HepG2 (cell line): ENCODE results near the gene NDUFA13. TPM values are rescaled to one million over a fixed set of nuclear protein-coding genes. Genes with fewer than 3 reads are reported as not detected.

Source experiments
- ATAC-seq: fragments of 200-7000 bp; cut with Tn5 transposase; 3 replicates; pipeline ENCODE4 v1.9.1; 2020; ENCODE audit warnings: mild to moderate bottlenecking, moderate library complexity
- BruUV-seq: library from RNA; stranded (reverse); fragments of 400-500 nt; replicated peaks from 2 replicates; lab custom pipeline; 2021; lab: Mats Ljungman, UMichigan
- CTCF ChIA-PET: fragments of 300-600 bp; formaldehyde crosslinking; extraction: SDS; loops from one replicate; lab custom pipeline; 2021; ENCODE audit warnings: low total read pairs, inconsistent platforms, low intra/inter-chr PET ratio; lab: Yijun Ruan, JAX
- POLR2A ChIA-PET: fragments of 350-600 bp; sonication (Branson Sonifier 250); formaldehyde crosslinking; loops from one replicate; lab custom pipeline; 2020; ENCODE audit warnings: antibody characterized with exemption, inconsistent platforms; lab: Yijun Ruan, JAX
- DNase-seq: peaks from one replicate; pipeline ENCODE4 v3.0.0-alpha.2; 2015; ENCODE audit warnings: low spot score
- FAIRE-seq: peaks from 3 replicates; lab custom pipeline; 2011; peaks lifted over from hg19 to GRCh38; lab: Jason Lieb, UNC
- H2AFZ ChIP-seq: one replicate; pipeline ENCODE4 v1.6.1; 2011; ENCODE audit warnings: low read length, inconsistent platforms
- H3K27ac ChIP-seq: fragments of 300-600 bp; 3 replicates; pipeline ENCODE4 v1.8.0; 2011; ENCODE audit warnings: mixed run types, mild to moderate bottlenecking, mixed read lengths, low read length, inconsistent platforms; ENCODE audit not compliant: insufficient read depth; ENCODE audit errors: extremely low read length
- H3K27me3 ChIP-seq, 2 experiments: fragments of 200-600 bp in 1 of 2; 2 replicates in 1 of 2; 3 replicates in 1 of 2; pipeline versions ENCODE4 v1.6.0 to v1.8.0; 2011; ENCODE audit warnings: low read length in 2 of 2, mild to moderate bottlenecking in 2 of 2, moderate library complexity in 2 of 2, inconsistent platforms in 1 of 2; ENCODE audit not compliant: insufficient read depth in 2 of 2, control insufficient read depth in 1 of 2
- H3K36me3 ChIP-seq, 2 experiments: fragments of 200-600 bp in 1 of 2; replicated peaks in 1 of 2; 2 replicates in 1 of 2; 3 replicates in 1 of 2; pipeline versions ENCODE4 v1.5.1 to v1.8.0; 2011; ENCODE audit warnings: low read length in 2 of 2, inconsistent platforms in 1 of 2; ENCODE audit not compliant: insufficient read depth in 2 of 2, control insufficient read depth in 1 of 2
- H3K4me1 ChIP-seq: 2 replicates; pipeline ENCODE4 v1.5.1; 2012; ENCODE audit warnings: low read length, inconsistent platforms; ENCODE audit not compliant: insufficient read depth
- H3K4me2 ChIP-seq: 2 replicates; pipeline ENCODE4 v1.6.0; 2011; ENCODE audit warnings: low read depth, low read length, inconsistent platforms
- H3K4me3 ChIP-seq, 3 experiments: fragments of 200-600 bp in 1 of 3; sonication (generic), shearing (Covaris generic) in 1 of 3; replicated peaks in 1 of 3; 2 replicates each; pipeline ENCODE4 v1.5.1; 2011 to 2016; ENCODE audit warnings: low read length in 3 of 3, inconsistent platforms in 2 of 3, low read depth in 2 of 3, mild to moderate bottlenecking in 2 of 3, control low read depth in 1 of 3, mixed read lengths in 1 of 3; ENCODE audit not compliant: insufficient read depth in 1 of 3
- H3K79me2 ChIP-seq: one replicate; pipeline ENCODE4 v1.6.1; 2011; ENCODE audit warnings: low read length, inconsistent platforms; ENCODE audit not compliant: insufficient read depth
- H3K9ac ChIP-seq: 2 replicates; pipeline ENCODE4 v1.6.0; 2011; ENCODE audit warnings: mild to moderate bottlenecking, low read depth, low read length, inconsistent platforms; ENCODE audit not compliant: insufficient read depth
- H3K9me3 ChIP-seq: 2 replicates; pipeline ENCODE4 v1.5.1; 2012; ENCODE audit warnings: mild to moderate bottlenecking, low read length
- H4K20me1 ChIP-seq: 2 replicates; pipeline ENCODE4 v1.6.0; 2011; ENCODE audit warnings: inconsistent platforms, mild to moderate bottlenecking, low read length, moderate library complexity; ENCODE audit not compliant: insufficient read depth
- BATF2 ChIP-seq: sonication (generic); formaldehyde crosslinking; IDR thresholded peaks from 2 replicates; pipeline ENCODE4 v1.8.0; 2022; ENCODE audit warnings: mild to moderate bottlenecking, missing genetic modification reagents, moderate library complexity
- CCDC6 ChIP-seq: sonication (generic); formaldehyde crosslinking; IDR thresholded peaks from 2 replicates; pipeline ENCODE4 v1.8.1; 2022; ENCODE audit warnings: mild to moderate bottlenecking, missing genetic modification reagents, moderate library complexity
- GPN1 ChIP-seq: sonication (generic); formaldehyde crosslinking; IDR thresholded peaks from 2 replicates; pipeline ENCODE4 v1.5.1; 2020; ENCODE audit warnings: missing genetic modification reagents, borderline replicate concordance
- IRF2 ChIP-seq: IDR thresholded peaks from 2 replicates; pipeline ENCODE4 v1.6.1; 2018; ENCODE audit warnings: missing genetic modification reagents, missing compliant biosample characterization
- MAFK ChIP-seq, 2 experiments: IDR thresholded peaks in 1 of 2; conservative IDR thresholded peaks in 1 of 2; 2 replicates each; pipeline ENCODE4 v1.6.1; 2011; ENCODE audit warnings: improper control_type of control experiment in 2 of 2, low read length in 2 of 2
- MEIS1 ChIP-seq: sonication (generic); formaldehyde crosslinking; IDR thresholded peaks from 2 replicates; pipeline ENCODE4 v1.9.0; 2021; ENCODE audit warnings: mild to moderate bottlenecking, missing genetic modification reagents, moderate library complexity, borderline replicate concordance
- POLR2A ChIP-seq, 2 experiments: IDR thresholded peaks; 2 replicates each; pipeline ENCODE4 v1.6.1; 2011; ENCODE audit warnings: low read depth in 2 of 2, low read length in 2 of 2, mild to moderate bottlenecking in 1 of 2, moderate library complexity in 1 of 2; ENCODE audit not compliant: insufficient read depth in 1 of 2
- REXO4 ChIP-seq: sonication (generic); formaldehyde crosslinking; IDR thresholded peaks from 2 replicates; pipeline ENCODE4 v1.8.0; 2022; ENCODE audit warnings: missing genetic modification reagents, mild to moderate bottlenecking, borderline replicate concordance
- SMARCE1 ChIP-seq: fragments of 450-650 bp; IDR thresholded peaks from 2 replicates; pipeline ENCODE4 v1.6.1; 2017; ENCODE audit warnings: borderline replicate concordance
- SNAPC4 ChIP-seq: sonication (generic); formaldehyde crosslinking; IDR thresholded peaks from 2 replicates; pipeline ENCODE4 v1.4.0; 2020; ENCODE audit warnings: mild to moderate bottlenecking, missing genetic modification reagents
- THYN1 ChIP-seq: sonication (generic); formaldehyde crosslinking; IDR thresholded peaks from 2 replicates; pipeline ENCODE4 v1.8.1; 2023; ENCODE audit warnings: low read depth, mild to moderate bottlenecking, moderate library complexity, missing genetic modification reagents, borderline replicate concordance
- ZGPAT ChIP-seq: IDR thresholded peaks from 2 replicates; pipeline ENCODE4 v1.6.1; 2016; ENCODE audit warnings: mild to moderate bottlenecking
- ZNF282 ChIP-seq: fragments of 450-650 bp; IDR thresholded peaks from 2 replicates; pipeline ENCODE4 v1.6.1; 2018; ENCODE audit not compliant: partially characterized antibody
- ZNF644 ChIP-seq: IDR thresholded peaks from 2 replicates; pipeline ENCODE4 v1.6.1; 2016; ENCODE audit warnings: low read depth
- ZNF777 ChIP-seq: sonication (generic); formaldehyde crosslinking; IDR thresholded peaks from 2 replicates; pipeline ENCODE4 v1.4.0; 2020; ENCODE audit warnings: missing genetic modification reagents
- ZSCAN30 ChIP-seq: sonication (generic); formaldehyde crosslinking; IDR thresholded peaks from 2 replicates; pipeline ENCODE4 v1.5.0; 2020; ENCODE audit warnings: mild to moderate bottlenecking, missing genetic modification reagents
- WGBS: methylation state at CpG from one replicate; pipeline ENCODE4 v1.1.6; 2017; ENCODE audit warnings: low lambda C conversion rate; 5-methylcytosine and 5-hydroxymethylcytosine counted together
- in situ Hi-C: cut with HindIII; loops from 2 replicates; pipeline ENCODE4 v1.10.0; 2017; ENCODE audit warnings: low pct_unique_long_range_greater_than_20kb; ENCODE audit not compliant: extremely low pct_ligation_motif_present
- intact Hi-C: fragments of 100-400 bp; cut with micrococcal nuclease; formaldehyde crosslinking; loops from one replicate; pipeline ENCODE4 v1.10.0; 2022; ENCODE audit not compliant: unreplicated experiment
- polyA plus RNA-seq, 8 experiments: library from polyadenylated mRNA; depleted of rRNA in 3 of 8; stranded (reverse) in 7 of 8; unstranded in 1 of 8; fragments of >200 nt; fragmentation: Illumina TruSeq in 4 of 8; extraction: Trizol in 4 of 8; gene quantifications; 2 replicates each; pipeline versions ENCODE4 v1.2.1 to v1.2.3, GENCODE V29; 2011 to 2016; ENCODE audit warnings: low read depth in 4 of 8, missing spikeins in 1 of 8, mixed read lengths in 1 of 8; ENCODE audit not compliant: insufficient read depth in 1 of 8
- total RNA-seq, 5 experiments: library from RNA; depleted of rRNA; stranded (reverse); fragments of >200 nt; fragmentation: Illumina TruSeq; extraction: Trizol; gene quantifications; 2 replicates each; pipeline ENCODE4 v1.2.3, GENCODE V29; 2016; ENCODE audit warnings: low read depth in 1 of 5

NDUFA13 gene
- total and polyA plus RNA-seq, 2 of the 13 experiments (the other 11 are each of a cell fraction or from before 2014, with no cell fraction given): 337 to 366 TPM

GRCh38 chr19:19486343-19487076, 29.5 kb upstream of the NDUFA13 start:
- POLR2A ChIA-PET: no interaction called here
- no peak for DNase-seq
- FAIRE-seq: no peak
- WGBS: 87% methylated on average over 7 of the region's 15 CpGs
- H3K9me3 ChIP-seq: no peaks in the 10 kb centered on the region
- no TSS peak for BruUV-seq
- H3K4me2 ChIP-seq: no peak overlapping the region
- intact Hi-C loops: loop anchor here (5.0 kb wide), 1 partner anchor 79 kb away; the partner anchor contains the start of gene GATAD2A
- no peak overlapping the region for H3K4me3 ChIP-seq
- H3K27ac ChIP-seq: no peak overlapping the region
- no peak overlapping the region for H2AFZ ChIP-seq
- in situ Hi-C loops: no loop called here
- no peak for TF ChIP-seq BATF2 (CRISPR knock-in tag)
- TF ChIP-seq ZSCAN30 (CRISPR knock-in tag): no peak
- TF ChIP-seq SMARCE1: no peak
- no peak for TF ChIP-seq ZNF777
- TF ChIP-seq THYN1 (CRISPR knock-in tag): no peak
- no peak for TF ChIP-seq ZNF282
- no peak for TF ChIP-seq POLR2A (IDR thresholded peaks at IDR 0.05; ENCODE audit: insufficient read depth in 1 of 2, low read depth in 2 of 2, low read length in 2 of 2)
- TF ChIP-seq REXO4: no peak
- TF ChIP-seq CCDC6 (CRISPR knock-in tag): no peak
- TF ChIP-seq GPN1: no peak
- TF ChIP-seq ZNF644: no peak
- no peak for TF ChIP-seq MAFK (conservative IDR thresholded peaks at IDR 0.05 in 1 of 2, IDR thresholded peaks at IDR 0.05 in 1 of 2; ENCODE audit: low read length in 2 of 2)
- TF ChIP-seq ZGPAT (CRISPR knock-in tag): no peak
- no peak for TF ChIP-seq SNAPC4 (CRISPR knock-in tag)
- no peak for TF ChIP-seq MEIS1
- no peak for TF ChIP-seq IRF2
- peaks cover 6% of the 10 kb centered on the region for H3K79me2 ChIP-seq
- CTCF ChIA-PET: no interaction called here
- ATAC-seq: no peak
- peaks cover 47% of the 10 kb centered on the region for H3K4me1 ChIP-seq
- H3K27me3 ChIP-seq: no peaks in the 10 kb centered on the region
- no peak overlapping the region for H3K9ac ChIP-seq
- peaks cover 3% of the 10 kb centered on the region; the same call in 1 of the 2 replicates for H4K20me1 ChIP-seq
- peaks cover 7 to 33% of the 10 kb centered on the region in 2 experiments; a peak in 4 of 5 replicates for H3K36me3 ChIP-seq
